Endothelial cell of umbilical vein (primary cell): ENCODE data around the gene PLXNC1. TPM values are rescaled to one million over a fixed set of nuclear protein-coding genes. Genes with fewer than 3 reads are reported as not detected.

Experiments used
- BruUV-seq: library from RNA; stranded (reverse); fragments of 400-500 nt; replicated peaks from 2 replicates; lab custom pipeline; 2021; lab: Mats Ljungman, UMichigan
- CTCF ChIA-PET: fragments of 300-600, 350-600 bp; sonication (Branson Sonifier 250); formaldehyde crosslinking; loops from one replicate; lab custom pipeline; 2021; ENCODE audit warnings: antibody characterized with exemption, inconsistent platforms; lab: Charles Lee
- POLR2A ChIA-PET: fragments of 300-600, 350-600 bp; sonication (Branson Sonifier 250); formaldehyde crosslinking; loops from one replicate; lab custom pipeline; 2021; ENCODE audit warnings: antibody characterized with exemption, inconsistent platforms; lab: Charles Lee
- DNase-seq: peaks from one replicate; pipeline ENCODE4 v3.0.0-alpha.2; 2011; ENCODE audit warnings: low read depth, low spot score
- FAIRE-seq: peaks from 2 replicates; lab custom pipeline; 2011; peaks lifted over from hg19 to GRCh38; lab: Jason Lieb, UNC
- H2AFZ ChIP-seq: 2 replicates; pipeline ENCODE4 v1.6.0; 2012; ENCODE audit warnings: low read depth, low read length, control low read depth, inconsistent platforms
- H3K27ac ChIP-seq: 2 replicates; pipeline ENCODE4 v1.5.1; 2011; ENCODE audit warnings: low read depth, mild to moderate bottlenecking, control low read depth, low read length, moderate library complexity; ENCODE audit not compliant: insufficient read depth
- H3K27me3 ChIP-seq, 2 experiments: 2 replicates each; pipeline versions ENCODE4 v1.6.0 to v1.6.1; 2011; ENCODE audit warnings: low read length in 2 of 2, mixed read lengths in 1 of 2; ENCODE audit not compliant: control insufficient read depth in 2 of 2, insufficient read depth in 2 of 2
- H3K36me3 ChIP-seq, 2 experiments: 2 replicates in 1 of 2; 3 replicates in 1 of 2; pipeline ENCODE4 v1.5.1; 2011; ENCODE audit warnings: low read length in 2 of 2, mild to moderate bottlenecking in 1 of 2, moderate library complexity in 1 of 2; ENCODE audit not compliant: control insufficient read depth in 2 of 2, insufficient read depth in 2 of 2; ENCODE audit errors: extremely low read depth in 1 of 2
- H3K4me1 ChIP-seq: 3 replicates; pipeline ENCODE4 v1.5.1; 2011; ENCODE audit warnings: mild to moderate bottlenecking, low read length; ENCODE audit not compliant: control insufficient read depth, insufficient read depth; ENCODE audit errors: extremely low read depth
- H3K4me2 ChIP-seq: 2 replicates; pipeline ENCODE4 v1.6.1; 2011; ENCODE audit warnings: low read length, control low read depth, mixed read lengths; ENCODE audit not compliant: insufficient read depth
- H3K4me3 ChIP-seq, 3 experiments: fragments of 200-600 bp in 1 of 3; sonication (generic), shearing (Covaris generic) in 1 of 3; replicated peaks in 1 of 3; 2 replicates each; pipeline ENCODE4 v1.5.1; 2011 to 2016; ENCODE audit warnings: control low read depth in 3 of 3, low read length in 3 of 3, mild to moderate bottlenecking in 2 of 3, inconsistent platforms in 1 of 3, low read depth in 1 of 3, moderate library complexity in 1 of 3; ENCODE audit not compliant: insufficient read depth in 1 of 3
- H3K79me2 ChIP-seq: 2 replicates; pipeline ENCODE4 v1.6.0; 2012; ENCODE audit warnings: low read length, inconsistent platforms; ENCODE audit not compliant: control insufficient read depth, insufficient read depth
- H3K9ac ChIP-seq: replicated peaks from 2 replicates; pipeline ENCODE3; 2011; ENCODE audit warnings: low read length, control low read depth; ENCODE audit not compliant: insufficient read depth; ENCODE audit errors: extremely low read depth
- H3K9me1 ChIP-seq: replicated peaks from 3 replicates; pipeline ENCODE4 v1.6.0; 2011; ENCODE audit warnings: mild to moderate bottlenecking, low read length; ENCODE audit not compliant: control insufficient read depth, insufficient read depth; ENCODE audit errors: extremely low read depth
- H3K9me3 ChIP-seq: replicated peaks from 2 replicates; pipeline ENCODE4 v1.5.1; 2012; ENCODE audit warnings: low read length, inconsistent platforms; ENCODE audit not compliant: control insufficient read depth, insufficient read depth
- H4K20me1 ChIP-seq: replicated peaks from 2 replicates; pipeline ENCODE3; 2011; ENCODE audit warnings: mild to moderate bottlenecking, low read length; ENCODE audit not compliant: control insufficient read depth, insufficient read depth; ENCODE audit errors: extremely low read depth
- CTCF ChIP-seq, 2 donors: IDR thresholded peaks; 1 replicate in 1 of 2; 2 replicates in 1 of 2; pipeline ENCODE4 v1.5.1; 2011; ENCODE audit warnings: low read length in 2 of 2, mild to moderate bottlenecking in 2 of 2, moderate library complexity in 2 of 2, control low read depth in 1 of 2, inconsistent platforms in 1 of 2, low read depth in 1 of 2; ENCODE audit not compliant: insufficient read depth in 1 of 2; ENCODE audit errors: extremely low read depth in 1 of 2
- EZH2 ChIP-seq: IDR thresholded peaks from 2 replicates; pipeline ENCODE4 v1.6.1; 2012; ENCODE audit warnings: borderline replicate concordance, low read depth, mild to moderate bottlenecking, moderate library complexity, low read length, inconsistent platforms; ENCODE audit not compliant: severe bottlenecking
- FOS ChIP-seq: IDR thresholded peaks from 2 replicates; pipeline ENCODE4 v1.6.1; 2011; ENCODE audit warnings: mild to moderate bottlenecking, low read length, moderate library complexity, borderline replicate concordance; ENCODE audit not compliant: insufficient read depth
- GATA2 ChIP-seq: IDR thresholded peaks from 2 replicates; pipeline ENCODE4 v1.7.0; 2011; ENCODE audit warnings: low read depth, mild to moderate bottlenecking, moderate library complexity, mixed read lengths, low read length; ENCODE audit not compliant: insufficient read length, insufficient read depth
- JUN ChIP-seq: IDR thresholded peaks from 2 replicates; pipeline ENCODE4 v1.6.1; 2011; ENCODE audit warnings: borderline replicate concordance, low read depth; ENCODE audit not compliant: insufficient read length, insufficient read depth
- MAX ChIP-seq: IDR thresholded peaks from 2 replicates; pipeline ENCODE4 v1.6.1; 2011; ENCODE audit not compliant: insufficient read depth, insufficient read length
- MYC ChIP-seq: IDR thresholded peaks from one replicate; pipeline ENCODE4 v1.6.1; 2011; ENCODE audit warnings: mild to moderate bottlenecking, low read depth, low read length
- POLR2A ChIP-seq: IDR thresholded peaks from 2 replicates; pipeline ENCODE4 v1.6.1; 2012; ENCODE audit warnings: low read depth, mild to moderate bottlenecking, control low read depth, low read length
- POLR2AphosphoS5 ChIP-seq: IDR thresholded peaks from 2 replicates; pipeline ENCODE4 v1.6.1; 2012; ENCODE audit warnings: low read depth, mild to moderate bottlenecking, control low read depth, low read length, moderate library complexity; ENCODE audit not compliant: insufficient read depth
- dilution Hi-C: fragments of 300-500 bp; cut with MboI; formaldehyde crosslinking; loops from one replicate; pipeline ENCODE4 v1.15.0; 2019; ENCODE audit warnings: low sequenced_read_pairs; ENCODE audit not compliant: extremely low pct_ligation_motif_present
- intact Hi-C: fragments of 100-400 bp; cut with micrococcal nuclease; formaldehyde crosslinking; loops from one replicate; pipeline ENCODE4 v1.10.0; 2022
- polyA plus RNA-seq, 4 experiments: library from polyadenylated mRNA; depleted of rRNA in 3 of 4; stranded (reverse) in 3 of 4; unstranded in 1 of 4; fragments of >200 nt; gene quantifications; 2 replicates each; pipeline versions ENCODE4 v1.2.1 to v1.2.3, GENCODE V29; 2011 to 2012; ENCODE audit warnings: missing spikeins in 1 of 4
- total RNA-seq: library from RNA; stranded (reverse); gene quantifications from 2 replicates; pipeline ENCODE4 v1.2.3, GENCODE V29; 2021

The PLXNC1 gene
- total and polyA plus RNA-seq, 2 donors (not counting 3 experiments of a cell fraction or from before 2014, with no cell fraction given) = 0.04 TPM; not detected in 1

GRCh38 chr12:94225947-94226630, 77.7 kb downstream of the PLXNC1 start:
- Histone ChIP-seq H3K4me1 (no peaks in the 10 kb centered on the region), H3K79me2 (no peaks in the 10 kb centered on the region), H2AFZ (no peak overlapping the region), H3K27me3 (peaks cover 0 to 2% of the 10 kb centered on the region in 2 experiments), H3K27ac (no peak overlapping the region), H3K9ac (no peak overlapping the region), H4K20me1 (no peaks in the 10 kb centered on the region), H3K4me2 (no peak overlapping the region), H3K36me3 (no peaks in the 10 kb centered on the region), H3K4me3 (no peak overlapping the region), H3K9me3 (no peaks in the 10 kb centered on the region), H3K9me1 (no peaks in the 10 kb centered on the region)
- no peak for FAIRE-seq
- intact Hi-C loops = no loop called here
- ChIA-PET CTCF (interaction anchor here (0.9 kb wide), 1 partner anchor 8 kb away, joined by 3 read pairs; no protein-coding TSS in a partner anchor), POLR2A (no interaction called here)
- BruUV-seq = no TSS peak
- dilution Hi-C loops = no loop called here
- DNase-seq = no peak
- TF ChIP-seq CTCF (IDR thresholded peaks at IDR 0.05; ENCODE audit: extremely low read depth in 1 of 2, insufficient read depth in 1 of 2, low read depth in 1 of 2, low read length in 2 of 2) = no peak
- no peak for TF ChIP-seq POLR2AphosphoS5
- TF ChIP-seq JUN = no peak
- no peak for TF ChIP-seq GATA2
- TF ChIP-seq POLR2A = no peak
- no peak for TF ChIP-seq MYC
- TF ChIP-seq MAX = no peak
- TF ChIP-seq EZH2 = no peak
- TF ChIP-seq FOS = no peak
